Stimulated activated naive CD8-positive, alpha-beta T cell treated with anti-CD3 and anti-CD28 coated beads, Interleukin-15, Interleukin-2, amounts not matched to agents 100 U/mL and 50 U/mL, for 24 hours (primary cell): ENCODE results near the gene GPC3.
"Not testable (repeated sequence)": the region's sequence is repeated elsewhere in the genome, so short reads cannot be mapped to it uniquely, and the experiment has no call there.

Experiments
- ATAC-seq: fragments of 150-1000 bp; cut with Tn5 transposase; one replicate; pipeline ENCODE4 v1.10.0; 2021
- DNase-seq: peaks from one replicate; pipeline ENCODE4 v3.0.0; 2021

The GPC3 gene

DNA sequence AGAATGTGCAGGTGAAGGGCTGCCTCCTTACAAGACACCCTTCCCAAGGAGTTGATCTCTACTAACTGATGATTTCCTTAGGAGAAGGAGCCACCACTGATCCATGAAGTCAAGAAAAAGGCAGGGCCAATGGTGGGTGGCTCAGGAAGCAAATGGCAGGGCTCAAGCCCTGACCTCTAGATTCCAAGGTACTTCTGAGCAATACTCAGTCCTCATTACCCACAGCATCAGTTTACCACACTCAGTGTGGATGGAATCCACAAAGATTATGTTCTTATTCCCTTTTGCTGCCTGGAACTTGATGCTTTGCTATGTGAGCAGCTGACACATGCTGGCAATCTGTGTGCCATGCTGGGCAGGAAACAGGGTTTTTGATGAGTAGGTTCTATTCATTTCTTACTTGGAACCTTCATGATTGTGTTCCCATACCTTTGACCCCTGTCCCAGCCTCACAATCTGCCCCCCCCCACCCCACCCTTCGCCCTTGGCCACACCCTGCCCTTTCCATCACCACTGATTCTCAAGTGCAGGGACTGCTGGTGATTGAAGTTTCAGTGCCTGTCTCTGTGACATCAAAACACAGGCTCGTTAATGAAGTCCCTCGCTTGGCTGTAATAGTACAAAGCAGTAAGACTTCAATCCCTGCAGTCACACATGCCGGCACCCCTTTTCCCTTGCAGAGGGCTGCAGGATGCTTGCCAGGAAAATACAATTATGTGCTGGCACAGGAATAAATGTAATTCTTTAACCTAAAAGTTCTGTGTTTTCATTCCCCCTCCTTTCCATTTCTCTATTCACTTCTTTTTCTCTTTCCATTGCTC lies 434.5 kb downstream of the GPC3 start:
- DNase-seq (no peak), ATAC-seq (no peak)

GRCh38 chrX:133549295-133549933 lies 436.0 kb downstream of the GPC3 start:
- ATAC-seq (no peak), DNase-seq (no peak)

GRCh38 chrX:133546441-133546840 lies 439.0 kb downstream of the GPC3 start:
- ATAC-seq (no peak), DNase-seq (no peak)

GRCh38 chrX:133544778-133545177 lies 440.6 kb downstream of the GPC3 start:
- ATAC-seq, result no peak
- DNase-seq, result no peak

DNA sequence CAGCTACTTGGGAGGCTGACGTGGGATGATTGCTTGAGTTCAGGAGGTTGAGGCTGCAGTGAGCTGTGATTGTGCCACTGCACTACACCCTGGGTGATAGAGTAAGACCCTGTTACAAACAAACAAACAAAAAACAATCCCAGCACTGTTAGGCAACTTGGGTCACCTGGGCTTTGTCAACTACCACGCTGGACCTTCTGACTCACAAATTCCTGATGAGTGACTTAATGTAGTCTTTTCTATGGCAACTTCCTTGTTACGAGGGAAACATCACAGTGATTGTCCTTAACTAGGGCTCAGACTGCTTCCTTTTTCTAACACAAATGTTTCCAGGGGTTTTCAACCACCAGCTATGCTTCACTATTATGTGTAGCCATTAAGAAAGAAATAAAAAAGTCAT lies 441.3 kb downstream of the GPC3 start:
- DNase-seq, result no peak
- ATAC-seq, result no peak

DNA sequence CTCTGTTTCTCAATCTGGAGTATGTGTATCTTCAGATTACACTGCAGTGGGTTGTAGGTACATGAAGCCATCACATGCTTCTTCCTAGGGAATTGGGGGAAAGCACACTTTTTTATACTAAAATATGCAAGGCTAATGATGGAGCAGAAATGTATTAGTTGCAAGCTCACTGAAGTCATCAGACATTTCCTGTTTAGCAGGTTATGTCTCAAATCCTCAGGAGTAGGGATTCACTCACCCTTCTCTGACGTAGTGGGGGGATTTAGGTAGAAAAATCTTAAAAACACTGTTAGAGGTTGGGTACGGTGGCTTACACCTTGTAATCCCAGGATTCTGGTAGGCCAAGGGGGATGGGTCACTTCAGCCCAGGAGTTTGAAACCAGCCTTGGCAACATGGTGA lies 441.7 kb downstream of the GPC3 start:
- ATAC-seq (no peak), DNase-seq (no peak)

DNA sequence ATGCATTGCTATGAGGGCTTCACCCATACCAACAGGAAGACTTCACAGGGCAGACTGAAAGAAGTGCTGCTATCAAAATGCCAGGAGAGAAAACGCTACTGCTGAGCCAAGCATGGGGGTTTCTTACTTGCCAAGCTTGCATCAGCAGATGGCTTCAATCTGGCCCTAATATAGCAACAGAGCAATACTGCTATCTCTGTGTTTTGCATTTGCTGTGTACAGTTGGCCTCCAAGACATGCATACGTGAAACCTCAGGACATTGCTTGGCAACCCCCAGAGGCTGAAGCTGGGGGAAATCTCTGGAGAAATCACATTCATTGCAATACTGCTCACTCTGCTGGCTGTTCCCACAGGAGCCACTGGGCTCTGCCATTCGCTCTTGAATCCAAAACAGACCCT lies 442.9 kb downstream of the GPC3 start:
- DNase-seq (no peak), ATAC-seq (no peak)

DNA sequence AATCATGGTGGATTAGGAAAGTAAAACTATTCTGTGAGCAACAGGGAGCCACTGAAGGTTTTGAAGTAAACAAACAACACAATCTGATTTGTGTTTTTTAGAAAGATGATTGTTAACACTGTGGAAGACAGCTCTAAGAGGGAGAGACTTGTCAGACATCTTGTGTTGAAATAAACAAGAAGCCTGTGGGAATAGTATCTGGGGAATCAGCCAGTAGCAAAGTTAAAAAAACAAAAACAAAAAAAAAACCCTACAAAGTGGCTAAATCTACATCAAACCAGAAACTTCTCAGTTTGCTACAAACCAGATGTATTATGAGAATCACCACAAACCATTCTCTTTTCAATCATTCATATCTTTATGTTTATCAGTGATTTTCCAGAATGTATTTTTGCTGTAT lies 444.4 kb downstream of the GPC3 start:
- ATAC-seq (no peak), DNase-seq (no peak)

DNA sequence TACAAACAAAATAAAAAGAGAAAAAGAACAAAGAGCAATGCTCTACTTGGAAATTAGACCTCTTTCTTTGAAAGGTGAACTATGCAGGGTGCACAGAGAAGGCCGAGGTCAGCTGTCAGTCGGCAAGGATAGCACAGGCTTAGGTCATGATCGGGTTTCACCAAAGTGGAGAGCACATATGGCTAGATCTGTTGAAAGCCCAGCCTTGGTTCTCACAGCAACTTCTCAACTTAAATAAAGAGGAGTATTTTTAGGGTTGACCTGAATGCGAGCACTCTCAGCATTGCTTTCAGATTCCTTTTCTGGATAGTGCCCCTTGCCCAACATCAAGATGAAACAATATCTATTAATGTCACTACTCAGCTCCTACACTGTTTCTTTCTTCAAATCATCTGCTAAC lies 447.2 kb downstream of the GPC3 start:
- no peak for ATAC-seq

GRCh38 chrX:133537142-133537541 lies 448.3 kb downstream of the GPC3 start:
- DNase-seq (no peak), ATAC-seq (no peak)

More for the DNA sequence above, 447.2 kb downstream of the GPC3 start:
- no peak for DNase-seq

GRCh38 chrX:133535066-133535465 lies 450.3 kb downstream of the GPC3 start:
- DNase-seq, result no peak
- ATAC-seq, result no peak

DNA sequence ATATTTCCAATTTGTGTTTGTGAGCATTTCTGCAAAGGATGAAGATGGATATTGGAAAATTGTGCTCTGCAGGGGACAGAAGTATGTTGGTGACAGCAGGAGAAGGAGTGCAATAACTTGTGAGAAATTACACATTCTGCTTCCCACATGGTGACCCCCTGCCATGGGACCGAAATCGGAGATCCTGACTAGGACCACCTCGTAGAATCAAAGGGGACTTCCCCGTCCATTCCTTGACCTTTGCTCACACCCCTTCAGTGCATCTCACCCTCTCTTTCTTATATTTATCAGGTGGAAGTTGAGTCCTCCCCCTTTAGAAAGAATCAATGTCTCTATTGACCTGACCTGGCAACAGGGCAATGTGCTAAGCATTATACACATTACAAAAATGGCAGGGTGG lies 451.2 kb downstream of the GPC3 start:
- ATAC-seq (no peak), DNase-seq (no peak)

GRCh38 chrX:133533249-133533648 lies 452.1 kb downstream of the GPC3 start:
- ATAC-seq (no peak), DNase-seq (no peak)

GRCh38 chrX:133530960-133531359 lies 454.4 kb downstream of the GPC3 start:
- no peak for DNase-seq
- ATAC-seq, result no peak

DNA sequence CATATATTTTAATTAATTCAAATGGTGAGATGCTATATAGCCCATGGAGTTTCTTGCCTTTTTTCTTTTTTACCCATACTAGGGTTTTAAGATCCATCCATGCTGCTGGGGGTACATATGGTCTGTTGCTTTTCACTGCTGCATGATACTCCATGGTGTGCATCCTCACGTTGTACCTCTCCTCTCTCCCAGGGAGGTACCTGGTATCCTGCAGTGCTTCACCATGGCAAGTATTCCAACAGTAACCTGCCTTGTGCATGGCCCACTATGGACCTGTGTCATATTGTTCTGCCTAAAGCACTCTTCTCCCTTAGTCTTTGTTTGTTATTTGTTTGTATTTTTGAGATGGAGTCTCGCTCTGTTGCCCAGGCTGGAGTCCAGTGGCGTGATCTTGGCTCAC lies 455.8 kb downstream of the GPC3 start:
- DNase-seq (no peak), ATAC-seq (no peak)

GRCh38 chrX:133527825-133528224 lies 457.6 kb downstream of the GPC3 start:
- DNase-seq, result no peak
- no peak for ATAC-seq

DNA sequence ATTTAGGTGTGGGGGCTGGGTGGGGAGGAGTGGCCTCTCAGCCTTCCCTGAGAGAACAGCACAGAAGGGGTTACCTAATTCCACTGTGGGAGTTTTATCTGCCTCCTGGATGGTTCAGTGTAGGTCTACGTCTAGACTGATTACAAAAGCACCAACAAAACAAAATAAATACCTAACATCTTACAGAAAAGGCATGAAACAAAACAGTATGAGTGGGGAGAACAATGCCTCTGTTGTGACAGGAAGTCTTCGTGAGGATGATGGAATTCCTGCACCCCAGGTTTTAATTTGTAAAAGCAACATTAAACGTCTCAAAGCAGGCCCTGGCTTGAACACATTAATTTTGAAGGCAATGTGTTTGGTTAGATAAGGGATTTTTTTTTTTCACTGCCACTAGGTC lies 458.0 kb downstream of the GPC3 start:
- no peak for ATAC-seq
- no peak for DNase-seq

DNA sequence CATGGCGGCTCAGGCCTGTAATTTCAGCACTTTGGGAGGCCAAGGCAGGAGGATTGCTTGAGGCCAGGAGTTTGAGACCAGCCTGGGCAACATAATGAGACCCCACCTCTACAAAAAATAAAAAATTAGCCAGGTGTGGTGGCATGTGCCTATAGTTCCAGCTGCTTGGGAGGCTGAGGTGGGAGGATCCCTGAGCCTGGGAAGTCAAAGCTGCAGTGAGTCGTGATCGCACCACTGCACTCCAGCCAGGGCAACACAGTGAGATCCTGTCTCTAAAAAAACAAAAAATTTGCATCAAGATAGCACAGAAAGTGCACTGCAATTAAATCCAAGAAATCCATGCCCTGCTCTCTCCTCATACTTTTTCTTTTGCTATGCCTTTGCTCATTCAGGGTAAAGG lies 458.6 kb downstream of the GPC3 start:
- DNase-seq, ATAC-seq: not testable (repeated sequence)

DNA sequence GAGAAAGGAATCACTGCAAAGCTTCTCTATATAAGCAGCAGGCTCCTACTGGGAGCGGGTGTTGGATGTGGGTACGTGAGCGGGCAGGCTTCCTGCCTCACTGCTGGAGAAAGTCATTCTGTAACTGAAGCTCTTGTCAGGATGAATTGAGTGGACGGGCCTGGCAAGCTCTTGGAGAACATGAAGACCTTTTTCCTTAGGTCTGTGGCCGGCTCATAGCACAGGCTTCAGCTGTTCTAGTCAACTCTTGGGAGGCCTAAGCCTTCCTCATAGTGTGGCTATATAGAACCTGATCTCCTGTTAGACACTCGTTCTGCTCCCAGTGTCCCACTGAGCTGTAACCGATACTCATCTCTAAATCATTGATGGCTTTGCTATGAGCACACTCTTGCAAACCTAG lies 461.9 kb downstream of the GPC3 start:
- ATAC-seq, result no peak
- no peak for DNase-seq

GRCh38 chrX:133523081-133523487 lies 462.3 kb downstream of the GPC3 start:
- ATAC-seq (no peak), DNase-seq (no peak)

GRCh38 chrX:133516686-133517085 lies 468.7 kb downstream of the GPC3 start:
- DNase-seq (no peak), ATAC-seq (no peak)

GRCh38 chrX:133514486-133514885 lies 470.9 kb downstream of the GPC3 start:
- DNase-seq (no peak), ATAC-seq (no peak)

DNA sequence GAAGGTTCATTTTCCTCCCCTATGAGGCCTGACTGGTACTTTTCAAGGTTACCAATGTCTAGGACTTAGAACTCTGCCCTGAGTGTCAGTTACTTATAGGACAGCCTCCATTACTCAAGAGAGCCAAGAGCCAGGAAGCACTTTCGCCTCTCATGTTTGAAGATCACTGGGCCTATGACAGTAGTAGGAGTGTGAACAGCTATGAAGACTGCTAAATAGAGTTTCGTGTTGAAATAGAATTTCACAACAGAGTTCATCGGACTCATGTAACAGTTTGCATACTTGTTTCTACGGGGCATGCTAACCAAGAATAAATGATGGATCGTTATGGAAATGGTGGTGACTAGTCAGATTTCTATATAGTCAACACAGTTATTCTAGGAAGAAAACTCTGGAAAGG lies 472.3 kb downstream of the GPC3 start:
- ATAC-seq (no peak), DNase-seq (no peak)

DNA sequence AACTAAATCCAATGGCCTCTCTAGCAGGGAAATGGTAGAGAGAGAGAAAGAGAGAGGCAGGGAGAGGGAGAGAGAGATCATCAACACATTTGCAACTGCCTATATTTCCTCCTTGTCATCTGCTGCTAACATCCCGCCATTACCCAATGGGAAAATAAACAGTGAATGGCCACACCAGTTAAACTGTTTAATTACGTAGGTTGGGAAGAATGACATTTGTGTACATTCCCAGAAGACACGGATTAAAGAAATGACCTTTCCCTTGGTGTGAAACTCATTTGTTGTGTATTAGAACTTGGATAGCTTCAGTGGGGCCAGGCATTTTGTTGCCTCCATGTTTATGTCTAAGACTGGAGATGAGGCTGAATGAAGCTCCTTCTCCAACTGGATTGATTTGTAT lies 474.4 kb downstream of the GPC3 start:
- no peak for DNase-seq
- ATAC-seq, result no peak
